Measurements from ENCODE around the gene FCHSD2.

GRCh38 chr11:72792437-72793021 is 349.6 kb downstream of the FCHSD2 start:
- no peak for TF ChIP-seq EZH2 (IDR thresholded peaks at IDR 0.05; ENCODE audit: low read length, missing control alignments)
- TF ChIP-seq, protein P1, sequence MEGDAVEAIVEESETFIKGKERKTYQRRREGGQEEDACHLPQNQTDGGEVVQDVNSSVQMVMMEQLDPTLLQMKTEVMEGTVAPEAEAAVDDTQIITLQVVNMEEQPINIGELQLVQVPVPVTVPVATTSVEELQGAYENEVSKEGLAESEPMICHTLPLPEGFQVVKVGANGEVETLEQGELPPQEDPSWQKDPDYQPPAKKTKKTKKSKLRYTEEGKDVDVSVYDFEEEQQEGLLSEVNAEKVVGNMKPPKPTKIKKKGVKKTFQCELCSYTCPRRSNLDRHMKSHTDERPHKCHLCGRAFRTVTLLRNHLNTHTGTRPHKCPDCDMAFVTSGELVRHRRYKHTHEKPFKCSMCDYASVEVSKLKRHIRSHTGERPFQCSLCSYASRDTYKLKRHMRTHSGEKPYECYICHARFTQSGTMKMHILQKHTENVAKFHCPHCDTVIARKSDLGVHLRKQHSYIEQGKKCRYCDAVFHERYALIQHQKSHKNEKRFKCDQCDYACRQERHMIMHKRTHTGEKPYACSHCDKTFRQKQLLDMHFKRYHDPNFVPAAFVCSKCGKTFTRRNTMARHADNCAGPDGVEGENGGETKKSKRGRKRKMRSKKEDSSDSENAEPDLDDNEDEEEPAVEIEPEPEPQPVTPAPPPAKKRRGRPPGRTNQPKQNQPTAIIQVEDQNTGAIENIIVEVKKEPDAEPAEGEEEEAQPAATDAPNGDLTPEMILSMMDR (conservative IDR thresholded peaks at IDR 0.05 in 1 of 2, IDR thresholded peaks at IDR 0.05 in 1 of 2; ENCODE audit: low read depth in 1 of 2, low read length in 2 of 2): no peak
